DND-41 (cell line): ENCODE results near the gene SOD1.

ENCODE experiments used
- EZH2 ChIP-seq: IDR thresholded peaks from 3 replicates; pipeline ENCODE4 v1.6.1; 2012; ENCODE audit warnings: borderline replicate concordance, low read depth, mild to moderate bottlenecking, moderate library complexity, low read length, inconsistent platforms; ENCODE audit not compliant: severe bottlenecking
- TF ChIP-seq, protein P1 (sequence below): IDR thresholded peaks from 2 replicates; pipeline ENCODE4 v1.5.1; 2012; ENCODE audit warnings: borderline replicate concordance, low read length, moderate library complexity, mild to moderate bottlenecking; ENCODE audit not compliant: poor library complexity, severe bottlenecking; ENCODE audit errors: extremely low read depth

DNA sequence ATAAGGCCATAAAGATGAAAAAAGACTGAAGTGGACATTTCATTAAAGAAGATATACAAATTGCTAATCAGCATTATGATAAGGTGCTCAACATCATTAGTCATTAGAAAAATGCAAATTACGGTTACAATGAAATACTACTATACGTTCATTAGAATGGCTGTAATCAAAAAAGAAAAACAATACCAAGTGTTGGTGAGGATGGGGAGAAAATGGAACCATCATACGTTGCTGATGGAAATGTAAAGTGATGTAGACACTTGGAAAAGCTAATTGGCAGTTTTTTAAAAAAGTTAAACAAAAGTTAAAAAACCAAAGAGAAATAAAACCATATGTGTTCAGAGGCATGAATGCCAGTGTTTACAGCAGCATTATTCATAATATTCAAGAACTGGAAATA is 8.6 kb upstream of the SOD1 start:
- TF ChIP-seq, protein P1, sequence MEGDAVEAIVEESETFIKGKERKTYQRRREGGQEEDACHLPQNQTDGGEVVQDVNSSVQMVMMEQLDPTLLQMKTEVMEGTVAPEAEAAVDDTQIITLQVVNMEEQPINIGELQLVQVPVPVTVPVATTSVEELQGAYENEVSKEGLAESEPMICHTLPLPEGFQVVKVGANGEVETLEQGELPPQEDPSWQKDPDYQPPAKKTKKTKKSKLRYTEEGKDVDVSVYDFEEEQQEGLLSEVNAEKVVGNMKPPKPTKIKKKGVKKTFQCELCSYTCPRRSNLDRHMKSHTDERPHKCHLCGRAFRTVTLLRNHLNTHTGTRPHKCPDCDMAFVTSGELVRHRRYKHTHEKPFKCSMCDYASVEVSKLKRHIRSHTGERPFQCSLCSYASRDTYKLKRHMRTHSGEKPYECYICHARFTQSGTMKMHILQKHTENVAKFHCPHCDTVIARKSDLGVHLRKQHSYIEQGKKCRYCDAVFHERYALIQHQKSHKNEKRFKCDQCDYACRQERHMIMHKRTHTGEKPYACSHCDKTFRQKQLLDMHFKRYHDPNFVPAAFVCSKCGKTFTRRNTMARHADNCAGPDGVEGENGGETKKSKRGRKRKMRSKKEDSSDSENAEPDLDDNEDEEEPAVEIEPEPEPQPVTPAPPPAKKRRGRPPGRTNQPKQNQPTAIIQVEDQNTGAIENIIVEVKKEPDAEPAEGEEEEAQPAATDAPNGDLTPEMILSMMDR, result no peak
- TF ChIP-seq EZH2, result no peak
